Activated CD8-positive, alpha-beta memory T cell treated with anti-CD3 and anti-CD28 coated beads, Interleukin-2, amount 50 U/mL, for 1 hour (primary cell): Measurements from ENCODE around the gene ZNF771.
A peak's percentile ranks its signal among the peaks of the same experiment; 100 is the strongest.

Experiments used
- DNase-seq: peaks from one replicate; pipeline ENCODE4 v3.0.0-alpha.2; 2020; ENCODE audit errors: extremely low read depth

The ZNF771 gene

DNA sequence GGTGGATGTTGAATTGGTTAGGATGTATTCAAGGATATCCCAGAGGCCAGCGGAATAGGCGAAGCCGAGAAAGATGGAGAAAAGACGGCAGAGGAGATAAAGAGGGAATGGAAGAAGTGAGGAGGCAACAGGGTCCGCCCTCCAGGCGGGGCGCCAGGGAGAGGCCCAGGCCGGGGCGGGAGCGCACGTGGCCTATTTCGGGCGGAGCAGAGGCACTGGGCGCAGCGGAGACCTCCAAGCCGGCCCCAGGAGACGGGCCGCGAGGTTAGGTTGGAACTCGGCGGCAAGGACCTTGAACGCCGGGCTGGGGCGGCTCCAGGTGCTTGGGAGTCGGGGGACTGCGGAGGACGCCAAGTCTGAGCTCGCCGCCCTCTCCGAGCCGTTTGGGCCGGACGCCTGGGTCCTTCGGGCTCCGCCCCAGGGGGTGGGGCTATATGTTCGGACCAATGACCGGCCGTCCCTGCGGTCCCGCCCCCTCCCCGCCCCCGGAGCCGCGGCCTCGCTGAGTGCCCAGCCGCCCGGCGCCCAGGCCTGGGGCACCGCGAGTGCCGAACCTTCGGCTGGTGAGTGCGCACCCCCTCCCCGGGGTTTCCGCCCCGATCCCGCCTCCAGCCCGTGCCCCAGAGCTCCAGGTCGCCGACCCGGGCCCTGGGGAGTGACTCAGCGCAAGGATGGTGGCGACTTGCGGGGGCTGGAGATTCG lies at the start of gene ZNF771:
ZNF771 (plus strand) TSS at position 505 of the 702 bp plus-strand sequence. CDS start 448 bp downstream, outside the sequence.
- peak; percentile 55 for DNase-seq

GRCh38 chr16:30357715-30358576 lies 49.5 kb upstream of the ZNF771 start:
- DNase-seq, result no peak

GRCh38 chr16:30358577-30358936 lies 48.8 kb upstream of the ZNF771 start:
- DNase-seq, result no peak

DNA sequence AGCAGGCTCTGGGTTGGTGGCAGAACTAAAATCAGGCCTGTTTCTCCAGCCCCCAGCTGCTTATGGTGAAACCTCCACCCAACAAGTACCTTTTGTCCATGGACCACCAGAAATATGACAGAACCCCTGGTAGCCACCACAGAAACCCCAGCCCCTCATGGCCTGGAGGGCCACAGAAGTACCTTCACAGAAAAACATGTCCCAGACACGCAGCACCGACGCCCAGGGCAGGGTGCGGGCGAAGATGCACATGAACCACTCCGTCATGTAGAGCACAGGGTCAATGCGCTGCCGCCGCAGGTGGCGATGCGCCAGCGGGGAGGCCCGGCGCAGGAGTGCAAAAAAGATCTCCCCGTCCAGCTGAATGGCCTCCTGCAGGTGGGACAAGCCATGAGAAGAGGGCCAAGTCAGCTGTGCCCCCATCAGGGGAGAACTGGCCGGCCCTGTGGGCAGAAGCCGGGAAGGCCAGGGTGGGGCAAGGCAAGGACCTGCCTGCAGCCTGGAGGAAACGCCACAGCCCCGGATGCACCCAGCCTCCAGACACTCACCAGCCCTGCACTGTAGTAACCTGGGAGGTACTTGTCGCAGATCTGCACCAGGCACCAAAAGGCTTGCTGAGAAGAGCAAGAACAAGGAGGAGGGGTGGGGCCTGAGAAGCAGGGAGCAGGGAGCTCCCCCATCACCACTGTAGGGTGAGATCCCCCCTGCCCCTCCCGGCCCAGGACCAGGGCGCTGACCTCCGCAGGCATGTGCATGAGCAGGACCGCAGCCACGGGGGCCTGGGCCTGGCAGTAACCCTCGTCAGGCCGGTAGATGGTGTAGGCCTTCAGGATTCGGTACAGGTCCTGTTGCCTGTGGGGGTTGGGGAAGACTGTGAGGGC lies 48.2 kb upstream of the ZNF771 start:
- no peak for DNase-seq

- DNase-seq, result no peak
These were observed 47.6 kb upstream of the ZNF771 start for GRCh38 chr16:30359871-30360170.

GRCh38 chr16:30361180-30361579 lies 46.2 kb upstream of the ZNF771 start:
- no peak for DNase-seq

DNA sequence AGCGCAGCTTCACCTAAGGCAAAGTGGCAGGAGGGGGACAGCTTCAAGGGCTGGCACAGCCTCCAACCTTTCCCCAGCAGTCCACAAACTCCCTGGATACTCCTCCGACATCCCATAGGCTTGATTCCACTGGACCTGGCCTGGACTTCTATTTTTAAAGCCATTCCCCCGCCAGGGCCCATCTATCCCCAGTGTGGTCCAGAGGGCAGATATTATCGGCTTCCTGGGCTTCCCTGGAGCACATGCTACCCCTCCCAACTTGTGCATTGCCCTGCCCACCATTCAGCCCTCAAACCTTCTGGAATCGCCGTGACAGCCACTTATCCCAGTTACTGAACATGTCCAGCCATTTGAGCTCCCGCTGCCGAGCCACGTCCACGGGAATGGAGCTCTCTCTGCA lies 42.2 kb upstream of the ZNF771 start:
- DNase-seq, result no peak

DNA sequence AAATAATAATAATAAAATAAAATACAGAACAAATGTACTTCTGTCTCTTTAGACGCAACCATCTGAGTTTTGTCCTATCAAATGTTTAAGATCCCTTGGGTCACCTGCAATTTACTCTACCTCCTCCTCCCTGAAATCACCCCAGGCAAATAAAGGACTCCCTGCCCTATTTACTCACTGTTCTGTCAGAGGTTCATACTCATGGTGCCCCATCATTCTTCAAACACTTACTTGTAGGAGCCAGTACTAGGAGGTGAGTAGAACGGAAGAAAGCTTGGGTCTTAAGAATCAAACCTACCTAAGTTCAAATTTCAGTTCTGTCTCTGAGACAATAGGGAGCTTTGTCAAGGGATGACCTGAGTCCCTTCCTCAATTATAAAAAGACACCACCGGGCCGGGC lies 40.9 kb upstream of the ZNF771 start:
- no peak for DNase-seq

- no peak for DNase-seq
These were observed 39.9 kb upstream of the ZNF771 start for GRCh38 chr16:30367349-30368009.

GRCh38 chr16:30368122-30368791 lies 39.1 kb upstream of the ZNF771 start:
- no peak for DNase-seq

DNA sequence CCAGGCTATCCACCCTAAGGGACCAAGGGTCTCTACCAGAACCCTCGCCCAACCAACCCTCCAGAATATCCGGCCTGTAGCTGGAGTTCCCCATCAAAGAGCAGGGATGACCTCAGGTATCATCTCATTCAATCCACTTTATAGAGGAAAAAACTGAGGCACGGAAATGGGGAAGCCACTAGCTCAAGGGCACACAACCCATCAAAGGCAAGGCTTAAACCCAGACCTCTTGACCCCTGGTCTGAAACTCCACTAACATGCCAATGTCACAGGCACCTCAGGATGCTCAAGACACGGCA lies 38.7 kb upstream of the ZNF771 start:
- no peak for DNase-seq

- no peak for DNase-seq
These were observed 38.1 kb upstream of the ZNF771 start for GRCh38 chr16:30369091-30369937.

GRCh38 chr16:30369938-30370455 lies 37.4 kb upstream of the ZNF771 start:
- DNase-seq, result no peak

GRCh38 chr16:30370456-30371247 lies 36.8 kb upstream of the ZNF771 start, which contains the start of gene TBC1D10B:
Gene TBC1D10B, minus strand, starts transcription at chr16:30370494. Its CDS starts 311 bp downstream, at chr16:30370183.
- peak; percentile 99 for DNase-seq

DNA sequence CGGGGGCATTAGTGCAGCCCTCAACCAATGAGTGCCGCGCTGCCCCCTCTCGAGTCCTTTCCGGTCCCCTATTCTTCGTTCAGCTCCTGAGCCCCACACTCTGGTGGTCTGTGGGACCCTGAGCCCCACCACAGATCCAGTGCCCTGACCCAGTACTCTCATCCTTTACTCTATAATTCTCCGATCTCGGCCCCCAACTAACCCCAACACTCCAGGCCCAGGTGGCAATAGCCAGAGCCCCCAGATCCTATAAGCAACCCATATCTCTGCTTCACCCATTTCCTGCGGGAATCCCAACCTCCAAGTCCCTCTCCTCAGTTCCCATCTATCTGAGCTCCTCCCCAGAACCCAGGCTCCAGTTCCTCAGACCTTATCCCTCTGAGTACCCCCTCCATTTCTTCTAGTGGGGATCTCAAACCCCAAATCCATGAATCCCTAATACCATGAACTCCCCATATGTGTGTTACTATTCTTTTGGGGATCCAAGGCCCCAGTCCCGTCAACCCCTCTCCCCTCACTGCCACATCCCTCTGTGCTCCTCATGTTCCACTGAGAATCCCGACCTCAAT lies 36.1 kb upstream of the ZNF771 start:
- no peak for DNase-seq

- DNase-seq, result no peak
These were observed 35.2 kb upstream of the ZNF771 start for GRCh38 chr16:30372038-30372712.

GRCh38 chr16:30372725-30373124 lies 34.7 kb upstream of the ZNF771 start:
- no peak for DNase-seq

GRCh38 chr16:30374538-30374937 lies 32.9 kb upstream of the ZNF771 start, which contains the start of gene MYL11:
Gene MYL11, plus strand, starts transcription at chr16:30374802. Its CDS starts 56 bp downstream, at chr16:30374858.
- no peak for DNase-seq
